SK-N-SH (cell line): ENCODE measurements around the gene ZBTB8OS. TPM values are rescaled to one million over a fixed set of nuclear protein-coding genes. Genes with fewer than 3 reads are reported as not detected.

Source experiments
- CTCF ChIA-PET: fragments of 300-600, 350-600 bp; formaldehyde crosslinking; extraction: SDS; loops from one replicate; lab custom pipeline; 2021; lab: Yijun Ruan, JAX
- POLR2A ChIA-PET: fragments of 350-600 bp; sonication (Branson Sonifier 250); formaldehyde crosslinking; extraction: SDS; loops from one replicate; lab custom pipeline; 2020; ENCODE audit warnings: antibody characterized with exemption, inconsistent platforms; lab: Yijun Ruan, JAX
- DNase-seq: peaks from one replicate; pipeline ENCODE4 v3.0.0; 2012
- H2AFZ ChIP-seq: fragments of 200-600 bp; sonication (generic); 2 replicates; pipeline ENCODE4 v1.8.1; 2016; ENCODE audit warnings: antibody characterized with exemption, mild to moderate bottlenecking, low read depth
- H3F3A ChIP-seq: fragments of 200-600 bp; sonication (generic); replicated peaks from 2 replicates; pipeline ENCODE3; 2016; ENCODE audit warnings: antibody characterized with exemption, mild to moderate bottlenecking; ENCODE audit not compliant: insufficient read depth
- H3K27ac ChIP-seq, 2 experiments: fragments of 200-500 bp in 1 of 2; fragments of 200-600 bp in 1 of 2; sonication (Bioruptor generic) in 1 of 2; sonication (generic), shearing (Covaris generic) in 1 of 2; 2 replicates each; pipeline versions ENCODE4 v1.5.1 to v1.6.1; 2014 to 2016; ENCODE audit warnings: low read depth in 2 of 2, inconsistent platforms in 1 of 2, low read length in 1 of 2, mild to moderate bottlenecking in 1 of 2, mixed read lengths in 1 of 2
- H3K27me3 ChIP-seq: fragments of 200-600 bp; sonication (generic), shearing (Covaris generic); 2 replicates; pipeline ENCODE4 v1.6.1; 2016; ENCODE audit warnings: mixed run types; ENCODE audit not compliant: insufficient read depth
- H3K36me3 ChIP-seq, 2 experiments: fragments of 200-500 bp in 1 of 2; fragments of 200-600 bp in 1 of 2; sonication (Bioruptor generic) in 1 of 2; sonication (generic) in 1 of 2; replicated peaks in 1 of 2; 2 replicates each; pipeline versions ENCODE3 to v1.5.1; 2014 to 2016; ENCODE audit warnings: low read length in 1 of 2, mild to moderate bottlenecking in 1 of 2; ENCODE audit not compliant: insufficient read depth in 2 of 2, control insufficient read depth in 1 of 2
- H3K4me1 ChIP-seq, 2 experiments: fragments of 200-500 bp in 1 of 2; fragments of 200-600 bp in 1 of 2; sonication (Bioruptor generic) in 1 of 2; sonication (generic), shearing (Covaris generic) in 1 of 2; 2 replicates each; pipeline versions ENCODE4 v1.5.1 to v1.6.1; 2014 to 2016; ENCODE audit warnings: low read depth in 1 of 2, low read length in 1 of 2, mixed run types in 1 of 2; ENCODE audit not compliant: insufficient read depth in 2 of 2, control insufficient read depth in 1 of 2
- H3K4me2 ChIP-seq: fragments of 200-600 bp; sonication (generic), shearing (Covaris generic); 2 replicates; pipeline ENCODE4 v1.6.1; 2017; ENCODE audit warnings: mixed run types
- H3K4me3 ChIP-seq, 2 experiments: fragments of 200-500 bp in 1 of 2; fragments of 200-600 bp in 1 of 2; sonication (Bioruptor generic) in 1 of 2; sonication (generic), shearing (Covaris generic) in 1 of 2; 2 replicates each; pipeline versions ENCODE4 v1.5.1 to v1.8.1; 2014 to 2016; ENCODE audit warnings: low read depth in 2 of 2, inconsistent platforms in 1 of 2, low read length in 1 of 2, mild to moderate bottlenecking in 1 of 2, mixed read lengths in 1 of 2, moderate library complexity in 1 of 2
- H3K79me2 ChIP-seq: fragments of 200-600 bp; sonication (generic); 2 replicates; pipeline ENCODE4 v1.8.1; 2017; ENCODE audit warnings: mild to moderate bottlenecking; ENCODE audit not compliant: insufficient read depth
- H3K9ac ChIP-seq: fragments of 200-600 bp; sonication (generic); 2 replicates; pipeline ENCODE4 v1.6.1; 2017; ENCODE audit warnings: mixed run types
- H3K9me2 ChIP-seq: fragments of 200-600 bp; sonication (generic); 2 replicates; pipeline ENCODE4 v1.6.1; 2017; ENCODE audit warnings: mixed run types
- H3K9me3 ChIP-seq: fragments of 200-600 bp; sonication (generic); 2 replicates; pipeline ENCODE4 v1.6.1; 2017; ENCODE audit warnings: mixed run types, mild to moderate bottlenecking, moderate library complexity
- H4K20me1 ChIP-seq: fragments of 200-600 bp; sonication (generic); 2 replicates; pipeline ENCODE4 v1.6.1; 2017; ENCODE audit warnings: mild to moderate bottlenecking, mixed run types; ENCODE audit not compliant: insufficient read depth
- ELF1 ChIP-seq: IDR thresholded peaks from 2 replicates; pipeline ENCODE4 v1.4.0; 2012
- FOXJ3 ChIP-seq: sonication (generic); formaldehyde crosslinking; IDR thresholded peaks from 2 replicates; pipeline ENCODE4 v1.5.1; 2020; ENCODE audit warnings: mild to moderate bottlenecking, missing genetic modification reagents
- GABPA ChIP-seq: IDR thresholded peaks from 2 replicates; pipeline ENCODE4 v1.4.0; 2012; ENCODE audit warnings: low read depth, mild to moderate bottlenecking
- MAX ChIP-seq: IDR thresholded peaks from 2 replicates; pipeline ENCODE4 v1.4.0; 2012; ENCODE audit warnings: low read depth
- MXI1 ChIP-seq: IDR thresholded peaks from 2 replicates; pipeline ENCODE4 v1.6.1; 2012; ENCODE audit warnings: mild to moderate bottlenecking, low read depth, low read length, improper control_type of control experiment
- NFIC ChIP-seq: IDR thresholded peaks from 2 replicates; pipeline ENCODE4 v1.4.0; 2012; ENCODE audit warnings: borderline replicate concordance
- POLR2AphosphoS5 ChIP-seq: IDR thresholded peaks from 2 replicates; pipeline ENCODE4 v1.6.1; 2012; ENCODE audit warnings: low read depth, low read length
- RFX5 ChIP-seq: IDR thresholded peaks from 2 replicates; pipeline ENCODE4 v1.6.1; 2012; ENCODE audit warnings: mild to moderate bottlenecking, improper control_type of control experiment, low read length
- RXRA ChIP-seq: IDR thresholded peaks from 2 replicates; pipeline ENCODE4 v1.4.0; 2012; ENCODE audit warnings: low read depth, mild to moderate bottlenecking, borderline replicate concordance
- SMC3 ChIP-seq: IDR thresholded peaks from 2 replicates; pipeline ENCODE4 v1.6.1; 2012; ENCODE audit warnings: low read depth, low read length, improper control_type of control experiment
- TAF1 ChIP-seq: IDR thresholded peaks from 2 replicates; pipeline ENCODE4 v1.6.1; 2012; ENCODE audit warnings: low read depth, mild to moderate bottlenecking, low read length, moderate library complexity, borderline replicate concordance
- TEAD4 ChIP-seq: IDR thresholded peaks from 2 replicates; pipeline ENCODE4 v1.4.0; 2012; ENCODE audit warnings: mild to moderate bottlenecking, borderline replicate concordance; ENCODE audit not compliant: insufficient read depth
- ZBTB33 ChIP-seq: IDR thresholded peaks from 2 replicates; pipeline ENCODE4 v1.4.0; 2012; ENCODE audit warnings: low read depth, borderline replicate concordance
- WGBS: methylation state at CpG from one replicate; pipeline ENCODE4 v1.1.6; 2017; ENCODE audit warnings: low lambda C conversion rate; 5-methylcytosine and 5-hydroxymethylcytosine counted together
- polyA plus RNA-seq, 3 experiments: library from polyadenylated mRNA; depleted of rRNA; stranded (reverse); fragments of >200 nt; gene quantifications; 2 replicates each; pipeline ENCODE4 v1.2.3, GENCODE V29; 2012

The ZBTB8OS gene
- polyA plus RNA-seq, 1 of the 3 experiments (the other 2 are of a cell fraction), result 59.2 TPM

GRCh38 chr1:32609180-32609579 is 41.2 kb downstream of the ZBTB8OS start:
- DNase-seq, result no peak
- ChIA-PET POLR2A (no interaction called here), CTCF (interaction anchor here (0.7 to 1.9 kb wide), 4 partner anchors 9 to 208 kb away, joined by 3 to 4 read pairs (median 3); no protein-coding TSS in a partner anchor)
- Histone ChIP-seq H3K27me3 (no peaks in the 10 kb centered on the region), H3K9me2 (no peaks in the 10 kb centered on the region), H3F3A (peaks cover 16% of the 10 kb centered on the region), H4K20me1 (no peaks in the 10 kb centered on the region), H3K36me3 (peaks cover 0 to 5% of the 10 kb centered on the region in 2 experiments), H3K4me3 (no peak overlapping the region), H3K79me2 (no peaks in the 10 kb centered on the region), H2AFZ (no peak overlapping the region), H3K4me1 (peaks cover 0 to 3% of the 10 kb centered on the region in 2 experiments; a peak in 1 of 4 replicates), H3K9ac (no peak overlapping the region), H3K9me3 (no peaks in the 10 kb centered on the region), H3K27ac (no peak overlapping the region), H3K4me2 (no peak overlapping the region)
- no peak for TF ChIP-seq RXRA
- no peak for TF ChIP-seq TAF1
- no peak for TF ChIP-seq NFIC
- TF ChIP-seq ZBTB33, result no peak
- TF ChIP-seq ELF1, result no peak
- no peak for TF ChIP-seq MXI1
- no peak for TF ChIP-seq MAX
- no peak for TF ChIP-seq TEAD4
- TF ChIP-seq FOXJ3 (CRISPR knock-in tag), result no peak
- no peak for TF ChIP-seq GABPA
- 94% methylated on average over 4 of the region's 4 CpGs for WGBS

- H3K79me2 ChIP-seq, result no peaks in the 10 kb centered on the region
- H3K4me3 ChIP-seq, result no peak overlapping the region
- CTCF ChIA-PET, result interaction anchor here (0.6 to 1.4 kb wide), 3 partner anchors 13 to 193 kb away, joined by 3 to 4 read pairs (median 3); no protein-coding TSS in a partner anchor
- no peaks in the 10 kb centered on the region for H3K9me3 ChIP-seq
- H4K20me1 ChIP-seq, result no peaks in the 10 kb centered on the region
- TF ChIP-seq POLR2AphosphoS5, result no peak
- TF ChIP-seq RXRA, result no peak
- no peak for TF ChIP-seq NFIC
- TF ChIP-seq SMC3, result no peak
- TF ChIP-seq RFX5, result no peak
- peaks cover 12% of the 10 kb centered on the region for H3F3A ChIP-seq
- H3K4me2 ChIP-seq, result no peak overlapping the region
- peaks cover 0 to 8% of the 10 kb centered on the region in 2 experiments for H3K36me3 ChIP-seq
- H3K9ac ChIP-seq, result no peak overlapping the region
- H3K4me1 ChIP-seq, result no peaks in the 10 kb centered on the region; a peak in 1 of 4 replicates
- 100% methylated on average over 2 of the region's 11 CpGs for WGBS
- POLR2A ChIA-PET, result interaction anchor here (2.2 kb wide), 1 partner anchor 44 kb away, joined by 7 read pairs; the partner anchor contains the start of gene RBBP4
- no peak for DNase-seq
- H2AFZ ChIP-seq, result no peak overlapping the region
- H3K9me2 ChIP-seq, result no peaks in the 10 kb centered on the region
- H3K27ac ChIP-seq, result no peak overlapping the region
- no peaks in the 10 kb centered on the region for H3K27me3 ChIP-seq
These were observed 43.6 kb downstream of the ZBTB8OS start for GRCh38 chr1:32606565-32607371.
